ES-I3 (cell line): Measurements from ENCODE around the gene PTHLH.

Source experiments
- H3K36me3 ChIP-seq: 2 replicates; pipeline ENCODE4 v1.6.1; 2013; ENCODE audit warnings: mild to moderate bottlenecking, low read length, control low read depth, moderate library complexity; ENCODE audit not compliant: insufficient read depth
- H3K4me1 ChIP-seq: 2 replicates; pipeline ENCODE4 v1.6.1; 2013; ENCODE audit warnings: mild to moderate bottlenecking, control low read depth, low read length; ENCODE audit not compliant: insufficient read depth
- H3K9ac ChIP-seq: 2 replicates; pipeline ENCODE4 v1.6.1; 2013; ENCODE audit warnings: low read depth, mild to moderate bottlenecking, low read length, moderate library complexity
- H3K9me3 ChIP-seq: 2 replicates; pipeline ENCODE4 v1.6.1; 2013; ENCODE audit warnings: mild to moderate bottlenecking, low read length, moderate library complexity; ENCODE audit not compliant: control insufficient read depth, insufficient read depth

PTHLH gene

DNA sequence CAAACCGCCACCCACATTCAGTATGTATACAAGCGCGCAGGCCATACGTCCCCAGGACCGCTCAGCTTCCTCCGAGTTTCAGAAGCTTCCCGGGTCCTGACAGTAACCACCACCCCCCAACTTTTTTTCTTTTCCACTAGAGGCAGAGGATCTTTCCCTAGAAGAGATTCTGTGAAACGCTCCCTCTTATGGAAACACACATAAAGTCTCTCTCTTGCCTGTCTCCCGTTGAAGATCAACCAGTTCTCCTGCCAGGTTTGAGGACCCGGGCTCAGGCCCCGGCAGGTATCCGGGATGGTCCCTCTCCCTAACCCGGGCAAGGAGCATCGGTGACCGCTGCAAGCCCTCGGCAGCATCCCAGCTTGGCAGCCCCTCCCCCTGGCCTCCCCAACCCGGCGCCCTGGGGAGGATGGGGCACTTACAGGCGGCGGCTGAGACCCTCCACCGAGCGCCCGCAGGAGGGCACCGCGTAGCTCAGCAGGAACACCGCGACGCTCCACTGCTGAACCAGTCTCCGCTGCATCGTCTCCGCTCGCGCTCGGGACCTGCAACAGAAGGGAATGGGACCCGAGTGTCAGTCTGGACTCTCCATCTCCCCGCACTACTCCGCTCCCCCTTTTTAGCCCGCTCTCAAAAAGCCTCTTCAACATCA lies 3.4 kb downstream of the PTHLH start:
- Histone ChIP-seq H3K9me3 (no peaks in the 10 kb centered on the region), H3K4me1 (peaks cover 30% of the 10 kb centered on the region), H3K36me3 (no peaks in the 10 kb centered on the region), H3K9ac (peak overlapping the region; percentile 39; the same call in 1 of the 2 replicates)

DNA sequence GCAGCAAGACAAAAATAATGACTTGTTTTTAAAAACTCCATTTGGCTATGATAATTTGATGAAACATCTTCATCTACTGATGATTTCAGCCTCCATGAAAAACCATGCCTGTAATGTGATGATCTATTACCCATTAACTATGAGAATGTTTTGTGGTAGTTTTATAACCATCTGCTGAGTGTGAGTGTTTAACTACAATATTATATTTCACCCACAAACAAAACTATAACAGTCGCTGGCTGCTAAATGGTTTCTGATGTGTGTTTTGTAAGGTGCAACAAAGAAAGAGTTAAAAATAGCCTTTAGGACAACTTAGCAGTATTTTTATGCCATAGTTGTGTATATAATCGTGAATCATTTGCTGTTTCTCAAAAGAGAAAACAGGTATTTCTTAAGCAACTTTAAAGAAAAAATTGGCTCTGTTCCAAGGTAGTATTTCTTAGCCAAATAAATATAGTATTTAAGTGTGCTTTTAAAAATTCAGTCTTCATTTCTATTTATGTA lies 4.9 kb downstream of the PTHLH start:
- H3K4me1 ChIP-seq = peaks cover 23% of the 10 kb centered on the region
- H3K9me3 ChIP-seq = no peaks in the 10 kb centered on the region
- no peak overlapping the region for H3K9ac ChIP-seq
- H3K36me3 ChIP-seq = no peaks in the 10 kb centered on the region

DNA sequence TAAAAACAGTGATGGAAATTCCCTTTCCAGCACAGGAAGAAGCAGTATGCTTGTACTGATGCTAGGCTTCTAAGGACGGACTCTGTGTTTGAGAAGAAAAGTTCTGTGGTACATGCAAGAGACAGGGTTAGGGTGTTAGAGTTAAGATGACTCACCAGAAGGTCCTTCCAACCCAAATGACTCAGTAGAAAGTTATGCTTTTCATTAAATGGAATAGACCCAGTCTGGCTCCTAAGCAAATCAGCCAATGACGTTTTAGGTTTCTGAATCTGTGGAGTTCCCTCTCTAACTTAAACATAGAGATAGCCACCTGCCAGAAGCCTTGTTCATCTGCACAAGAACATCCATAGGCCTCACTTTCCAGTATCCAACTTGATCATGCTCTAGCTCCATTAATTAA lies 5.7 kb downstream of the PTHLH start:
- no peak overlapping the region for H3K9ac ChIP-seq
- peaks cover 23% of the 10 kb centered on the region for H3K4me1 ChIP-seq
- no peaks in the 10 kb centered on the region for H3K9me3 ChIP-seq
- H3K36me3 ChIP-seq = no peaks in the 10 kb centered on the region

DNA sequence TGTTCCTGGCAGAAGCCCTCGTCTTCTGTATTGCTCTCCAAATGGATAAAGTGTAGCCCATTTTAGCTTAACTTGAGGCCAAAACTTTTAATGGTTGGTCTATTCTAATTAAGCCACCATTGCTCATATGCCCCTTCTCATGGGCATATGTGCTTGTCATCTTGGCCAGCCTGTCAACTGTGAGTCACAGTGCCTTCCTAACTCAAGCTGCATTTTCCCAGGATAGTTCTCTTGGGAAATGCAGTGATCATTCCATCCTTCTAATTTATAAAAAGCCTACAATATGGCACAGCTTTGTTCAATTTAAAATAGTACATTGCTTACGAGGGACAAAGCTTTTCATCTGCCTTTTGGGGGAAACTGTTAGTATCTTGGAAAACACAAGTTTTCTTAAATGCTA lies 6.6 kb downstream of the PTHLH start:
- Histone ChIP-seq H3K9me3 (no peaks in the 10 kb centered on the region), H3K36me3 (no peaks in the 10 kb centered on the region), H3K9ac (no peak overlapping the region), H3K4me1 (peaks cover 17% of the 10 kb centered on the region)

DNA sequence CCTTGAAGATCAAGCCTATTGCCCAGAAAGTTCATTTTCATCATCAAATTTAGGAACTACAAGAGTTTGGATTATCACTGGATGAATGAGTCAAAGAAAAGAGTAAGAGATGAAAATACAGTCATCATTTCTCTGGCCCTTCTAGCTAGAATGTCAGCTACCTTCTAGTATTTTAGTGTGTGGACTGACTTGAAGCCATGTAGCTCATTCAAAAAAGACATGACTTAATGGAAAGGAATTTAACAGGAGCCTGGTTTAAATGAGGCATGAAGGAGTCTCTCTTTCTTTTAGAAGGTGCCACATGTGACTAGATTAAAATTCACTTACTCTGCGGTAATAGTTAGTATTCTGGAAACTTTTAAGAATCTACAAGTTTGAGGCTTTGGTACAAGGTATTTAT lies 7.1 kb downstream of the PTHLH start:
- H3K9ac ChIP-seq = no peak overlapping the region

DNA sequence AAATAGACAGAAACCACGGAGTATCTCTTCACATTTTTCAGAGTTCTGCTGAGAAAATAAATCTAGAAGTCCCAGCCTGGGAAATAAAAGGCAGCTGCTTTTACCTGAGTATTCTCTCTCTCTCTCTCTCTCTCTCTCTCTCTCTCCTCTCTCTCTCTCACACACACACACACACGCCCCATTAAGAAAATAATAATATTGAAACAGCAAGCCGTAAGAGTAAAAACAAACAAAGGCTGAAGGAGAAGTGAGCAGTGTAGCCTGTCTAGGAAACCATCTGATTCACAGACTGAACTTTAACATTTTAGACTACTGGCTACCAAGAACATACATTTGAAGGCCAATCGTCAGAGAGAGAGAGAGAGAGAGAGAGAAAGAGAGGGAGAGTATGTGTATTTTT lies 8.4 kb downstream of the PTHLH start:
- H3K4me1 ChIP-seq = peaks cover 17% of the 10 kb centered on the region
- H3K36me3 ChIP-seq = no peaks in the 10 kb centered on the region
- H3K9ac ChIP-seq = no peak overlapping the region
- H3K9me3 ChIP-seq = no peaks in the 10 kb centered on the region

More for the DNA sequence above, 7.1 kb downstream of the PTHLH start:
- Histone ChIP-seq H3K36me3 (no peaks in the 10 kb centered on the region), H3K4me1 (peaks cover 17% of the 10 kb centered on the region), H3K9me3 (no peaks in the 10 kb centered on the region)

DNA sequence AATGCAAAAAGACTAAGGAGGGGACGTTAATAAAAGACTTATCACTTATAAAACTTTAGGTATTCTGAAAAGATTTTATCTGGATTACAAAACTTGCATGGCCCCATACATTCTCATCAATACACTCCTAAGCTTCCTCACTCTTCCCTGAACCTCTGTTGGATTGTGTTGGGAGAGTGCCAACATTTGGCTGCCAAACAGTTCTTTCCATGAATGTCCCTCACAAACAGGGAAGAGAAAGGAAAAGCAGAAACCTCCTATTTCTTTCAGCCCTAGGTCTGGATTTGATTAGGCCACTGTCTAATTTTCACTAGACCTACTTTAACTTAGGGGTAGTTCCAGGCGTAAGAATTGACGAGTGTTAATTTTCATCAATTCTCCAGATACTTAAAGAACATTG lies 11.7 kb downstream of the PTHLH start:
- Histone ChIP-seq H3K4me1 (peaks cover 7% of the 10 kb centered on the region), H3K9me3 (no peaks in the 10 kb centered on the region), H3K9ac (no peak overlapping the region), H3K36me3 (no peaks in the 10 kb centered on the region)

DNA sequence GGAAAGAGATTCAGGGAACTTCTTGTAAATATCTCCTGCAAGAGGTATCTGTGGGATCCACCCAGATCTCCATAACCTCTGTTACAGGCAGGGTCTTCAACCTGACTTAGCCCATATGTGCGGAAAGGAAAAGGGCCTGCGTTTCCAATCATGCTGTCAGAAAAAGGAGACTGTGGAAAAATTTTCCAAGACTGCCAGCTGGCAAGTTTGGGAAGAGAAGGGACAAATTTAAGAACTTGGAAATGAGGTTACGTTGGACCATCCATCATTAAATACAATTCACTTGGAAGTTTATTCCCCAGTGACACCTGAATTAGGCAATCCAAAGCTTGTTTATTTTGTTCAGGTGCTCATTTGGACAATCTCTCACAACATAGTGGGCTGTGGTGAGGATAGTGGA lies 13.9 kb downstream of the PTHLH start:
- Histone ChIP-seq H3K9me3 (no peaks in the 10 kb centered on the region), H3K9ac (no peak overlapping the region), H3K36me3 (no peaks in the 10 kb centered on the region), H3K4me1 (no peaks in the 10 kb centered on the region)

DNA sequence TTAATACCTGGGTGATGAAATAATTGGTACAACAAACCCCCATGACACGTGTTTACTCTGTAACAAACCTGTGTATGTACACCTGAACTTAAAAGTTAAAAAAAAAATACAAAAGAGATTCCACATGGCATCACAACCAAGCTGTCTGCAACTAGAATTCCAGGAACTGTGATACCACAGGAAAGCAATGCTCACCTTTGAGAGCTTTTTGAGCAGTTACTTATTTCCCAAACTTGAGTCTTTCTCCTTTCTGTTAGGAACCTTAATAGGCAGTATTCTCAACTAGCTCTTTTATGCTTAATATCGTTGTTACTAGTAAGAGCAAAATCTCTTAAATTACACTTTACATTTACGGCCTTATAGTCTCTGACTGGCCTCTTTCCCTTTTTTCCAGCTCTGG lies 15.2 kb downstream of the PTHLH start:
- Histone ChIP-seq H3K36me3 (no peaks in the 10 kb centered on the region), H3K9me3 (no peaks in the 10 kb centered on the region), H3K4me1 (no peaks in the 10 kb centered on the region), H3K9ac (no peak overlapping the region)

DNA sequence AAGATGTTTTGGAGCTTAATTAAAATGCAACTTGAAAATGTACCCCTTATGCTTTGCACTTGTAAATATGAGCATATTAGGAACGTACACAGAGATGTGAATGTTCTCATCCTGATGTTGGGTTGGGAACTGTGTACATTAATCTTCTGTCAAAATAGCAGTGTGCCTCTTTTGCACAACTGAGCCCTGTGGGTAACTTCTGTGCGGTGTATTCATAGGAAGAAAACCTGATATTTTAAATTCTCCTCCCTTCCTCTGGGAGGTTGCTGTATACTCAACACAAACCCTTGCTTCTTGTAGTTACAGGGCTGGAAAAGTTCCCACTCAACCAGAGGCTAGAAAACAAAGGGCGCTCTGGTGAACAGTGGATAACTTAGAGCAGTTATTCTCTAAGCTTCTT lies 18.7 kb downstream of the PTHLH start:
- Histone ChIP-seq H3K4me1 (no peaks in the 10 kb centered on the region), H3K9me3 (no peaks in the 10 kb centered on the region), H3K36me3 (no peaks in the 10 kb centered on the region), H3K9ac (no peak overlapping the region)

DNA sequence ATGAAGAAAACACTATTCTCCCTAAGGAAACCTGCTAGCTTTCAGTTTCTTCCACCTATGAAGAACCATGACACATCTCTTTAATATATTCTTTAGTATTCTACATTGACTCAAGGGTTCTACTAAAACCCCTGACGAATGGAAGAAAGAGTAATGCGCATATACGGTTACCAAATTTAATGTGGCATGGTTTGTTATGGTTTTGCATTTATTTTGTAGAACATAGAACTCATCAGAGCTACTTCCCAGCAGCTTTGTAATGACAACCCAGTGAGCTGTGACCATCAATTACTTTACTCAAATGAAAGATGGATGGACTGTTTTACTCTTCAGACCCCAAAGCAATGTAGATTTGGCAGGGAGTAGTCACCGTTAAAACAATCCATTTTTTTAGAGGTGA lies 19.2 kb downstream of the PTHLH start:
- no peaks in the 10 kb centered on the region for H3K36me3 ChIP-seq
- H3K4me1 ChIP-seq = no peaks in the 10 kb centered on the region

DNA sequence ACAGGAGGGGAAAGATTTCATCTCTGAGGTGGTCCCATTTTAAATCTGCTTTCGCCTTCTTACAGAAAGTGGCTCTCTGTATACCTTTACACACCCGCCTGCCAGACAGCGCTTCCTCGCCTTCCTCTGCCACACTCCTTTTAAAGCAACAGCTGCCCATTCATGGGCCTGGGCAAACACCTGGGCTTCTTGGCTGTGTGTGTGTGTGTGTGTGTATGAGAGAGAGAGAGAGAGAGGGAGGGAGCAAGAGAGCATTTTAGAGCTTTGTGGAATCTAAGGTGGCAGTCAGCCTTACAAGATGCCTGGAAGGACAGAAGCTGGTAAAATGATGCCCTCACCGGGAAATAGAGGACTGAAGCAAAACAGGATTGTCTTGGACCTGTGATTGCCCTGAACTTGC lies 20.0 kb downstream of the PTHLH start:
- H3K9me3 ChIP-seq = no peaks in the 10 kb centered on the region
- H3K36me3 ChIP-seq = no peaks in the 10 kb centered on the region
- no peak overlapping the region for H3K9ac ChIP-seq
- no peaks in the 10 kb centered on the region for H3K4me1 ChIP-seq

More for the DNA sequence above, 19.2 kb downstream of the PTHLH start:
- H3K9ac ChIP-seq = no peak overlapping the region
- no peaks in the 10 kb centered on the region for H3K9me3 ChIP-seq

DNA sequence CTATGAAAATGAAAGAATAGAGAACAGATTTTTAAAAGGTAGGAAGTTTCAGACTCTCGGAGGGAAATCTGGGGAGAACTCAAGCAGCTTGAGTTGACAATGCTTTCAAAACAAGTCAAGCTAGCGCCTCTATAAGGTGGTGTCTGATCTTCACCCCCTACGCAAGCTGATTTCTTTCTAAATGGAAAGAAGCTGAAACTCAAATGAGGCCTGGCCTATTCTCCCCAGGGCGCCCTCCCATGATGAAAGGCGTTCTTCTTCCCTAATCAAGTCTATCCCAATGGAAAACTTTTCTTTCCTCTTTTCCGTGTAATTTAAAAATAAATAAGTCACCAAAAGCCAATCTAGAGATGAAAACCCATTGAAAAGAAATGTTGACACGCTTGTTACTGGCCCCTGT lies 20.6 kb downstream of the PTHLH start:
- no peaks in the 10 kb centered on the region for H3K36me3 ChIP-seq
- no peaks in the 10 kb centered on the region for H3K9me3 ChIP-seq
- H3K9ac ChIP-seq = no peak overlapping the region
- no peaks in the 10 kb centered on the region for H3K4me1 ChIP-seq

DNA sequence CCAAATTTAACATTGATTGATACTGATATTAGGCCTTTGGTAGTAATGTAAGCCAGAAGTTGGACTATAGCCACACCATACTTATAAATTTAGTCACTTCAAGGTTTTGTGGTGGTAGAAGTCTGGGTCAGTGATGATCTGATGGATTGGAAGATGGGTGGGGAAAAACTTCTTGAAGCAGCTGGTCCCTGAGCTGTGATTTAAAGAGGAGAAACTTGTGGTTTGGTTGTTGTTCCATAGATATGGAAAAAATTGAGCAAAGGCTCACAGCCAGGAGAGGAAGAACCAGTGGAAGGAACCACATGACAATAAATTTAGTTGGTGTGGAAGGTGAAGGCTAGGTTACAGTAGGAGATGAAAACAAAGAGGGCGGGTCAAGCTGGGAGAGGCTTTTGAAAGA lies 26.1 kb downstream of the PTHLH start:
- Histone ChIP-seq H3K4me1 (no peaks in the 10 kb centered on the region), H3K36me3 (no peaks in the 10 kb centered on the region), H3K9ac (no peak overlapping the region), H3K9me3 (no peaks in the 10 kb centered on the region)

DNA sequence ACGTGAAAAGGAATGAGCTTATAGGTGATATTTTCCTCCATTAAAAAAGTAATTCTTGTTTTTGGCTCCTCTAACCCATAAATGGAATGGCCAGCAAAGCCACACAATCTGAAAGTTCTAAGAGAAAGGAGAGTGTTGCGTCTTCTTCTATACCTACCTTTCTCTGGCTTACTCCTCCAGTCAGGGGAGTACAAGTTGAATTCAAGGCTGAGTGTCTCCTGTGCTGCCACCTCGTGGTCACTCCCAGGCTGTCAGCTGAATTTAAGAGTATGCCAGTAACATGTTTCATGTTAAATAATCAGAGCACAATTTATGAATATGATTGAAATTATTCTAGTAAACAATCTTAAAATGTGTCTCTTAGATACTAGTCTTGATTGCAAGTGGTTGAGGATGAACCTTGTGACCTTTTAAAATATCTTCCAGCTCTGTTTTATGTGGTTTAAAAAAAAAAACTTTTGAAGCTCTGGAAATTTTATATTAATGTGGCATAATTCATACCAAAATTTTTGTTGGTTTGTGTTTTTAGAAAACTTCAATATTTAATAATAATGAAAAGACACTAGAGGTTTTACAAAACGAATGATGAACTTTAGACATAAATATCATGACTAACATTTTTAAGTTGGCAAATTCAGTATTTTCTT lies 31.7 kb downstream of the PTHLH start:
- no peaks in the 10 kb centered on the region for H3K9me3 ChIP-seq
- H3K4me1 ChIP-seq = no peaks in the 10 kb centered on the region
- H3K36me3 ChIP-seq = no peaks in the 10 kb centered on the region

More for the DNA sequence above, 31.7 kb downstream of the PTHLH start:
- no peak overlapping the region for H3K9ac ChIP-seq
